ENCODE data around the gene SPIB. TPM values are rescaled to one million over a fixed set of nuclear protein-coding genes. Genes with fewer than 3 reads are reported as not detected.
"Not testable (repeated sequence)": the region's sequence is repeated elsewhere in the genome, so short reads cannot be mapped to it uniquely, and the experiment has no call there.

Gene SPIB
- total and polyA plus RNA-seq, 2 experiments from 2014 or later = 12.6 to 17.5 TPM

DNA sequence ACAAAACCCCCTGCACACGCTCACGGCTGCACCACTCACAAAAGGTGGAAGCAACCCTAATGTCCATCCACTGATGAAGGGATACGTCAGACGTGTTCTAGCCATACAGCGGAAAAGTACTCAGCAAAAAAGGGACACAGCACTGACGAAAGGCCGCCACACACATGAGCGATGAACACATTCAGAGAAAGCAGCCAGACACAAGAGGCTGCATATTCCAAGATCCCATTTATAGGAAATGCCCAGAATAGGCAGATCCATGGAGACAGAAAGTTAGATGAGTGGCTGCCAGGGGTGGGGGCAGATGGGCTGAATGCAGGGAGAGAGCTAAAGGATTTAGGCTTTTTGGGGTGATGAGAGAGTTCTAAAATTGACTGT, 30.9 kb upstream of the SPIB start (continued):
- TF ChIP-seq, protein P1, sequence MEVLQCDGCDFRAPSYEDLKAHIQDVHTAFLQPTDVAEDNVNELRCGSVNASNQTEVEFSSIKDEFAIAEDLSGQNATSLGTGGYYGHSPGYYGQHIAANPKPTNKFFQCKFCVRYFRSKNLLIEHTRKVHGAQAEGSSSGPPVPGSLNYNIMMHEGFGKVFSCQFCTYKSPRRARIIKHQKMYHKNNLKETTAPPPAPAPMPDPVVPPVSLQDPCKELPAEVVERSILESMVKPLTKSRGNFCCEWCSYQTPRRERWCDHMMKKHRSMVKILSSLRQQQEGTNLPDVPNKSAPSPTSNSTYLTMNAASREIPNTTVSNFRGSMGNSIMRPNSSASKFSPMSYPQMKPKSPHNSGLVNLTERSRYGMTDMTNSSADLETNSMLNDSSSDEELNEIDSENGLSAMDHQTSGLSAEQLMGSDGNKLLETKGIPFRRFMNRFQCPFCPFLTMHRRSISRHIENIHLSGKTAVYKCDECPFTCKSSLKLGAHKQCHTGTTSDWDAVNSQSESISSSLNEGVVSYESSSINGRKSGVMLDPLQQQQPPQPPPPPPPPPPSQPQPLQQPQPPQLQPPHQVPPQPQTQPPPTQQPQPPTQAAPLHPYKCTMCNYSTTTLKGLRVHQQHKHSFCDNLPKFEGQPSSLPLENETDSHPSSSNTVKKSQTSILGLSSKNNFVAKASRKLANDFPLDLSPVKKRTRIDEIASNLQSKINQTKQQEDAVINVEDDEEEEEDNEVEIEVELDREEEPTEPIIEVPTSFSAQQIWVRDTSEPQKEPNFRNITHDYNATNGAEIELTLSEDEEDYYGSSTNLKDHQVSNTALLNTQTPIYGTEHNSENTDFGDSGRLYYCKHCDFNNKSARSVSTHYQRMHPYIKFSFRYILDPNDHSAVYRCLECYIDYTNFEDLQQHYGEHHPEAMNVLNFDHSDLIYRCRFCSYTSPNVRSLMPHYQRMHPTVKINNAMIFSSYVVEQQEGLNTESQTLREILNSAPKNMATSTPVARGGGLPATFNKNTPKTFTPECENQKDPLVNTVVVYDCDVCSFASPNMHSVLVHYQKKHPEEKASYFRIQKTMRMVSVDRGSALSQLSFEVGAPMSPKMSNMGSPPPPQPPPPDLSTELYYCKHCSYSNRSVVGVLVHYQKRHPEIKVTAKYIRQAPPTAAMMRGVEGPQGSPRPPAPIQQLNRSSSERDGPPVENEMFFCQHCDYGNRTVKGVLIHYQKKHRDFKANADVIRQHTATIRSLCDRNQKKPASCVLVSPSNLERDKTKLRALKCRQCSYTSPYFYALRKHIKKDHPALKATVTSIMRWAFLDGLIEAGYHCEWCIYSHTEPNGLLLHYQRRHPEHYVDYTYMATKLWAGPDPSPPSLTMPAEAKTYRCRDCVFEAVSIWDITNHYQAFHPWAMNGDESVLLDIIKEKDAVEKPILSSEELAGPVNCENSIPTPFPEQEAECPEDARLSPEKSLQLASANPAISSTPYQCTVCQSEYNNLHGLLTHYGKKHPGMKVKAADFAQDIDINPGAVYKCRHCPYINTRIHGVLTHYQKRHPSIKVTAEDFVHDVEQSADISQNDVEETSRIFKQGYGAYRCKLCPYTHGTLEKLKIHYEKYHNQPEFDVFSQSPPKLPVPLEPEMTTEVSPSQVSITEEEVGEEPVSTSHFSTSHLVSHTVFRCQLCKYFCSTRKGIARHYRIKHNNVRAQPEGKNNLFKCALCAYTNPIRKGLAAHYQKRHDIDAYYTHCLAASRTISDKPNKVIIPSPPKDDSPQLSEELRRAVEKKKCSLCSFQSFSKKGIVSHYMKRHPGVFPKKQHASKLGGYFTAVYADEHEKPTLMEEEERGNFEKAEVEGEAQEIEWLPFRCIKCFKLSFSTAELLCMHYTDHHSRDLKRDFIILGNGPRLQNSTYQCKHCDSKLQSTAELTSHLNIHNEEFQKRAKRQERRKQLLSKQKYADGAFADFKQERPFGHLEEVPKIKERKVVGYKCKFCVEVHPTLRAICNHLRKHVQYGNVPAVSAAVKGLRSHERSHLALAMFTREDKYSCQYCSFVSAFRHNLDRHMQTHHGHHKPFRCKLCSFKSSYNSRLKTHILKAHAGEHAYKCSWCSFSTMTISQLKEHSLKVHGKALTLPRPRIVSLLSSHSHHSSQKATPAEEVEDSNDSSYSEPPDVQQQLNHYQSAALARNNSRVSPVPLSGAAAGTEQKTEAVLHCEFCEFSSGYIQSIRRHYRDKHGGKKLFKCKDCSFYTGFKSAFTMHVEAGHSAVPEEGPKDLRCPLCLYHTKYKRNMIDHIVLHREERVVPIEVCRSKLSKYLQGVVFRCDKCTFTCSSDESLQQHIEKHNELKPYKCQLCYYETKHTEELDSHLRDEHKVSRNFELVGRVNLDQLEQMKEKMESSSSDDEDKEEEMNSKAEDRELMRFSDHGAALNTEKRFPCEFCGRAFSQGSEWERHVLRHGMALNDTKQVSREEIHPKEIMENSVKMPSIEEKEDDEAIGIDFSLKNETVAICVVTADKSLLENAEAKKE (CRISPR knock-in tag; IDR thresholded peaks at IDR 0.05) = no peak
- TF ChIP-seq ZNF114 (CRISPR knock-in tag; IDR thresholded peaks at IDR 0.05) (no peak), STAT1 (IDR thresholded peaks at IDR 0.05; ENCODE audit: unreplicated experiment) (no peak)
- TF ChIP-seq, protein P2, sequence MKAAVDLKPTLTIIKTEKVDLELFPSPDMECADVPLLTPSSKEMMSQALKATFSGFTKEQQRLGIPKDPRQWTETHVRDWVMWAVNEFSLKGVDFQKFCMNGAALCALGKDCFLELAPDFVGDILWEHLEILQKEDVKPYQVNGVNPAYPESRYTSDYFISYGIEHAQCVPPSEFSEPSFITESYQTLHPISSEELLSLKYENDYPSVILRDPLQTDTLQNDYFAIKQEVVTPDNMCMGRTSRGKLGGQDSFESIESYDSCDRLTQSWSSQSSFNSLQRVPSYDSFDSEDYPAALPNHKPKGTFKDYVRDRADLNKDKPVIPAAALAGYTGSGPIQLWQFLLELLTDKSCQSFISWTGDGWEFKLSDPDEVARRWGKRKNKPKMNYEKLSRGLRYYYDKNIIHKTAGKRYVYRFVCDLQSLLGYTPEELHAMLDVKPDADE (IDR thresholded peaks at IDR 0.05) = no peak
- TF ChIP-seq, protein P3, sequence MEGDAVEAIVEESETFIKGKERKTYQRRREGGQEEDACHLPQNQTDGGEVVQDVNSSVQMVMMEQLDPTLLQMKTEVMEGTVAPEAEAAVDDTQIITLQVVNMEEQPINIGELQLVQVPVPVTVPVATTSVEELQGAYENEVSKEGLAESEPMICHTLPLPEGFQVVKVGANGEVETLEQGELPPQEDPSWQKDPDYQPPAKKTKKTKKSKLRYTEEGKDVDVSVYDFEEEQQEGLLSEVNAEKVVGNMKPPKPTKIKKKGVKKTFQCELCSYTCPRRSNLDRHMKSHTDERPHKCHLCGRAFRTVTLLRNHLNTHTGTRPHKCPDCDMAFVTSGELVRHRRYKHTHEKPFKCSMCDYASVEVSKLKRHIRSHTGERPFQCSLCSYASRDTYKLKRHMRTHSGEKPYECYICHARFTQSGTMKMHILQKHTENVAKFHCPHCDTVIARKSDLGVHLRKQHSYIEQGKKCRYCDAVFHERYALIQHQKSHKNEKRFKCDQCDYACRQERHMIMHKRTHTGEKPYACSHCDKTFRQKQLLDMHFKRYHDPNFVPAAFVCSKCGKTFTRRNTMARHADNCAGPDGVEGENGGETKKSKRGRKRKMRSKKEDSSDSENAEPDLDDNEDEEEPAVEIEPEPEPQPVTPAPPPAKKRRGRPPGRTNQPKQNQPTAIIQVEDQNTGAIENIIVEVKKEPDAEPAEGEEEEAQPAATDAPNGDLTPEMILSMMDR (conservative IDR thresholded peaks at IDR 0.05; ENCODE audit: low read depth in 2 of 2) = no peak

GRCh38 chr19:50390295-50390694, 28.4 kb upstream of the SPIB start:
- peaks cover 83% of the 10 kb centered on the region for H3K79me2 ChIP-seq (replicated peaks; ENCODE audit: insufficient read depth)
- H3K36me3 Mint-ChIP-seq (ENCODE audit: low read depth) = peaks cover 82% of the 10 kb centered on the region
- not testable (repeated sequence) for H3K4me1 Mint-ChIP-seq

DNA sequence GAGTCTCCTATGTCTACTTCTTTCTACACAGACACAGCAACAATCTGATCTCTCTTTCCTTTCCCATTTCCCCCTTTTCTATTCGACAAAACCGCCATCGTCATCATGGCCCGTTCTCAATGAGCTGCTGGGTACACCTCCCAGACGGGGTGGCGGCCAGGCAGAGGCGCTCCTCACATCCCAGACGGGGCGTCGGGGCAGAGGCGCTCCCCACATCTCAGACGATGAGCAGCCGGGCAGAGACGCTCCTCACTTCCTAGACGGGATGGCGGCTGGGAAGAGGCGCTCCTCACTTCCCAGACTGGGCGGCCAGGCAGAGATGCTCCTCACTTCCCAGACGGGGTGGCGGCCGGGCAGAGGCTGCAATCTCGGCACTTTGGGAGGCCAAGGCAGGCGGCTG, 27.8 kb upstream of the SPIB start:
- not testable (repeated sequence) for H3K4me3 ChIP-seq; H3K9me2 ChIP-seq (ENCODE audit: insufficient read depth); H4K20me1 ChIP-seq (replicated peaks; ENCODE audit: insufficient read depth); DNase-seq (ENCODE audit: low spot score); H2AFZ ChIP-seq; H3K27ac ChIP-seq (ENCODE audit: low read depth); H3K4me1 ChIP-seq (ENCODE audit: insufficient read depth); H3F3A ChIP-seq (replicated peaks; ENCODE audit: low read depth); ATAC-seq; H3K4me1 Mint-ChIP-seq; H3K4me3 Mint-ChIP-seq; H3K4me2 ChIP-seq; H3K27me3 Mint-ChIP-seq (ENCODE audit: insufficient read depth, low read depth, poor library complexity); H3K27ac Mint-ChIP-seq; H3K27me3 ChIP-seq (ENCODE audit: insufficient read depth)
- peaks cover 28% of the 10 kb centered on the region for H3K9me3 Mint-ChIP-seq
- Histone ChIP-seq H3K36me3 (ENCODE audit: insufficient read depth) (peaks cover 26% of the 10 kb centered on the region), H3K79me2 (replicated peaks; ENCODE audit: insufficient read depth) (peaks cover 80% of the 10 kb centered on the region)
- H3K36me3 Mint-ChIP-seq (ENCODE audit: low read depth) = peaks cover 82% of the 10 kb centered on the region

More at GRCh38 chr19:50390295-50390694, 28.4 kb upstream of the SPIB start:
- not testable (repeated sequence) for H3K27ac ChIP-seq (ENCODE audit: low read depth); H3K27me3 Mint-ChIP-seq (ENCODE audit: insufficient read depth, low read depth, poor library complexity); H3K9me2 ChIP-seq (ENCODE audit: insufficient read depth); H3K27me3 ChIP-seq (ENCODE audit: insufficient read depth); H2AFZ ChIP-seq; H4K20me1 ChIP-seq (replicated peaks; ENCODE audit: insufficient read depth); H3K4me2 ChIP-seq; H3K4me3 ChIP-seq; H3K4me3 Mint-ChIP-seq; H3K27ac Mint-ChIP-seq; DNase-seq (ENCODE audit: low spot score); H3K4me1 ChIP-seq (ENCODE audit: insufficient read depth); H3F3A ChIP-seq (replicated peaks; ENCODE audit: low read depth); ATAC-seq
- peaks cover 26% of the 10 kb centered on the region for H3K36me3 ChIP-seq (ENCODE audit: insufficient read depth)
- H3K9me3 Mint-ChIP-seq = peaks cover 30% of the 10 kb centered on the region
